Stimulated activated CD8-positive, alpha-beta memory T cell treated with anti-CD3 and anti-CD28 coated beads, Interleukin-15, amount 100 ng/mL, for 24 hours (primary cell): Measurements from ENCODE around the gene PPP1R7.
"Not testable (repeated sequence)": the region's sequence is repeated elsewhere in the genome, so short reads cannot be mapped to it uniquely, and the experiment has no call there.

Experiments used
- DNase-seq: peaks from one replicate; pipeline ENCODE4 v3.0.0-alpha.2; 2020; ENCODE audit warnings: low read depth

Gene PPP1R7

GRCh38 chr2:241193271-241193670, 43.0 kb downstream of the PPP1R7 start:
- no peak for DNase-seq

- no peak for DNase-seq
Observed at GRCh38 chr2:241194811-241195210, 44.5 kb downstream of the PPP1R7 start.

- DNase-seq = no peak
Observed at GRCh38 chr2:241195506-241196130, 45.4 kb downstream of the PPP1R7 start.

- not testable (repeated sequence) for DNase-seq
Observed at GRCh38 chr2:241197246-241197645, 47.0 kb downstream of the PPP1R7 start.

GRCh38 chr2:241197947-241198346, 47.7 kb downstream of the PPP1R7 start:
- no peak for DNase-seq

- no peak for DNase-seq
Observed at GRCh38 chr2:241198381-241199279, 48.4 kb downstream of the PPP1R7 start.

GRCh38 chr2:241199286-241199685, 49.0 kb downstream of the PPP1R7 start:
- DNase-seq = no peak

GRCh38 chr2:241199897-241200821, 49.9 kb downstream of the PPP1R7 start:
- DNase-seq = no peak

GRCh38 chr2:241200822-241201395, 50.6 kb downstream of the PPP1R7 start:
- DNase-seq = no peak

- no peak for DNase-seq
Observed at GRCh38 chr2:241201445-241202267, 51.4 kb downstream of the PPP1R7 start.

- no peak for DNase-seq
Observed at GRCh38 chr2:241202268-241202585, 52.0 kb downstream of the PPP1R7 start.

GRCh38 chr2:241202681-241203080, 52.4 kb downstream of the PPP1R7 start:
- DNase-seq = no peak

- DNase-seq = no peak
Observed at GRCh38 chr2:241203218-241204009, 53.1 kb downstream of the PPP1R7 start.

GRCh38 chr2:241204010-241204384, 53.7 kb downstream of the PPP1R7 start:
- DNase-seq = no peak

GRCh38 chr2:241204490-241204889, 54.2 kb downstream of the PPP1R7 start:
- DNase-seq = no peak

- no peak for DNase-seq
Observed at GRCh38 chr2:241205086-241205485, 54.8 kb downstream of the PPP1R7 start.

GRCh38 chr2:241207151-241207550, 56.9 kb downstream of the PPP1R7 start:
- DNase-seq = no peak

- DNase-seq = no peak
Observed at GRCh38 chr2:241207641-241208040, 57.4 kb downstream of the PPP1R7 start.

- DNase-seq = no peak
Observed at GRCh38 chr2:241208058-241208457, 57.8 kb downstream of the PPP1R7 start.

- no peak for DNase-seq
Observed at GRCh38 chr2:241209271-241209670, 59.0 kb downstream of the PPP1R7 start.
